Measurements from ENCODE around the gene LRCOL1.
"Not testable (repeated sequence)": the region's sequence is repeated elsewhere in the genome, so short reads cannot be mapped to it uniquely, and the experiment has no call there.

Gene LRCOL1

GRCh38 chr12:132604151-132604618, 6.2 kb downstream of the LRCOL1 start:
- ChIA-PET POLR2A (no interaction called here), CTCF (no interaction called here)
- no peak for DNase-seq (ENCODE audit: extremely low spot score)
- no peak for TF ChIP-seq FOXM1 (IDR thresholded peaks at IDR 0.05; ENCODE audit: borderline replicate concordance)
- TF ChIP-seq CTBP1 (IDR thresholded peaks at IDR 0.05; ENCODE audit: borderline replicate concordance), result no peak
- TF ChIP-seq HDGF (IDR thresholded peaks at IDR 0.05; ENCODE audit: borderline replicate concordance), result no peak
- no peak for TF ChIP-seq FOXA1 (IDR thresholded peaks at IDR 0.05)
- TF ChIP-seq ARNT (IDR thresholded peaks at IDR 0.05), result no peak
- no peak for TF ChIP-seq SUZ12 (IDR thresholded peaks at IDR 0.05)
- no peak for TF ChIP-seq L3MBTL2 (conservative IDR thresholded peaks at IDR 0.05)
- TF ChIP-seq BHLHE40 (IDR thresholded peaks at IDR 0.05; ENCODE audit: borderline replicate concordance), result no peak
- no peak for TF ChIP-seq ELF4 (IDR thresholded peaks at IDR 0.05)

GRCh38 chr12:132603240-132604150, 6.9 kb downstream of the LRCOL1 start:
- CTCF ChIA-PET, result interaction anchor here (0.9 kb wide), 1 partner anchor 190 kb away, joined by 4 read pairs; no protein-coding TSS in a partner anchor
- POLR2A ChIA-PET, result no interaction called here
- TF ChIP-seq HDGF (IDR thresholded peaks at IDR 0.05; ENCODE audit: borderline replicate concordance) (no peak), FOXM1 (IDR thresholded peaks at IDR 0.05; ENCODE audit: borderline replicate concordance) (no peak), CTBP1 (IDR thresholded peaks at IDR 0.05; ENCODE audit: borderline replicate concordance) (no peak), TARDBP (IDR thresholded peaks at IDR 0.05) (no peak), SP1 (IDR thresholded peaks at IDR 0.05) (no peak), FOXA1 (IDR thresholded peaks at IDR 0.05) (no peak), SUZ12 (IDR thresholded peaks at IDR 0.05) (no peak), ARNT (IDR thresholded peaks at IDR 0.05) (no peak), LEF1 (IDR thresholded peaks at IDR 0.05; ENCODE audit: borderline replicate concordance) (no peak), FOXK2 (IDR thresholded peaks at IDR 0.05) (no peak), ZNF384 (IDR thresholded peaks at IDR 0.05) (no peak), BHLHE40 (IDR thresholded peaks at IDR 0.05; ENCODE audit: borderline replicate concordance) (no peak)
- DNase-seq (ENCODE audit: extremely low spot score), result no peak

GRCh38 chr12:132602572-132603239, 7.7 kb downstream of the LRCOL1 start:
- ChIA-PET POLR2A (no interaction called here), CTCF (interaction anchor here (0.9 kb wide), 1 partner anchor 189 kb away, joined by 4 read pairs; no protein-coding TSS in a partner anchor)
- no peak for DNase-seq (ENCODE audit: extremely low spot score)
- no peak for TF ChIP-seq NFRKB (IDR thresholded peaks at IDR 0.05)
- TF ChIP-seq LEF1 (IDR thresholded peaks at IDR 0.05; ENCODE audit: borderline replicate concordance), result no peak
- no peak for TF ChIP-seq CTBP1 (IDR thresholded peaks at IDR 0.05; ENCODE audit: borderline replicate concordance)
- TF ChIP-seq SUZ12 (IDR thresholded peaks at IDR 0.05), result no peak
- TF ChIP-seq TARDBP (IDR thresholded peaks at IDR 0.05), result no peak
- TF ChIP-seq BHLHE40 (IDR thresholded peaks at IDR 0.05; ENCODE audit: borderline replicate concordance), result no peak

GRCh38 chr12:132601171-132601883, 9.1 kb downstream of the LRCOL1 start:
- ChIA-PET CTCF (no interaction called here), POLR2A (no interaction called here)
- TF ChIP-seq FOXM1 (IDR thresholded peaks at IDR 0.05; ENCODE audit: borderline replicate concordance), result no peak
- no peak for TF ChIP-seq TARDBP (IDR thresholded peaks at IDR 0.05)
- no peak for TF ChIP-seq SP1 (IDR thresholded peaks at IDR 0.05)
- TF ChIP-seq HDGF (IDR thresholded peaks at IDR 0.05; ENCODE audit: borderline replicate concordance), result no peak
- no peak for TF ChIP-seq ELF4 (IDR thresholded peaks at IDR 0.05)
- TF ChIP-seq LEF1 (IDR thresholded peaks at IDR 0.05; ENCODE audit: borderline replicate concordance), result no peak
- TF ChIP-seq ZNF384 (IDR thresholded peaks at IDR 0.05), result no peak
- no peak for TF ChIP-seq BHLHE40 (IDR thresholded peaks at IDR 0.05; ENCODE audit: borderline replicate concordance)
- no peak for TF ChIP-seq ARNT (IDR thresholded peaks at IDR 0.05)
- no peak for TF ChIP-seq FOXK2 (IDR thresholded peaks at IDR 0.05)
- no peak for TF ChIP-seq SUZ12 (IDR thresholded peaks at IDR 0.05)
- TF ChIP-seq, protein P1, sequence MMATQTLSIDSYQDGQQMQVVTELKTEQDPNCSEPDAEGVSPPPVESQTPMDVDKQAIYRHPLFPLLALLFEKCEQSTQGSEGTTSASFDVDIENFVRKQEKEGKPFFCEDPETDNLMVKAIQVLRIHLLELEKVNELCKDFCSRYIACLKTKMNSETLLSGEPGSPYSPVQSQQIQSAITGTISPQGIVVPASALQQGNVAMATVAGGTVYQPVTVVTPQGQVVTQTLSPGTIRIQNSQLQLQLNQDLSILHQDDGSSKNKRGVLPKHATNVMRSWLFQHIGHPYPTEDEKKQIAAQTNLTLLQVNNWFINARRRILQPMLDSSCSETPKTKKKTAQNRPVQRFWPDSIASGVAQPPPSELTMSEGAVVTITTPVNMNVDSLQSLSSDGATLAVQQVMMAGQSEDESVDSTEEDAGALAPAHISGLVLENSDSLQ (IDR thresholded peaks at IDR 0.05), result no peak
- no peak for TF ChIP-seq CTBP1 (IDR thresholded peaks at IDR 0.05; ENCODE audit: borderline replicate concordance)
- TF ChIP-seq NFRKB (IDR thresholded peaks at IDR 0.05), result no peak
- no peak for TF ChIP-seq L3MBTL2 (conservative IDR thresholded peaks at IDR 0.05)
- no peak for DNase-seq (ENCODE audit: extremely low spot score)

GRCh38 chr12:132600048-132601032, 10.0 kb downstream of the LRCOL1 start:
- TF ChIP-seq FOXA1 (IDR thresholded peaks at IDR 0.05) (no peak), L3MBTL2 (conservative IDR thresholded peaks at IDR 0.05) (peak; percentile 42; the same call in 1 of the 2 replicates)
- ChIA-PET CTCF (interaction anchor here (1.0 kb wide), 2 partner anchors 14 to 17 kb away, joined by 3 read pairs; no protein-coding TSS in a partner anchor), POLR2A (no interaction called here)
- DNase-seq (ENCODE audit: extremely low spot score), result peak; percentile 59

- not testable (repeated sequence) for DNase-seq (ENCODE audit: extremely low spot score)
- POLR2A ChIA-PET, result interaction anchor here (0.8 kb wide), 1 partner anchor 15 kb away, joined by 3 read pairs; no protein-coding TSS in a partner anchor
- CTCF ChIA-PET, result interaction anchor here (1.0 kb wide), 2 partner anchors 15 to 18 kb away, joined by 3 read pairs; no protein-coding TSS in a partner anchor
These were observed 10.9 kb downstream of the LRCOL1 start for GRCh38 chr12:132599502-132599901.
